ENCODE results near the gene GNAO1. TPM values are rescaled to one million over a fixed set of nuclear protein-coding genes. Genes with fewer than 3 reads are reported as not detected.

GNAO1 gene
- total RNA-seq, 2 experiments from 2014 or later, result 4.2 to 4.5 TPM

DNA sequence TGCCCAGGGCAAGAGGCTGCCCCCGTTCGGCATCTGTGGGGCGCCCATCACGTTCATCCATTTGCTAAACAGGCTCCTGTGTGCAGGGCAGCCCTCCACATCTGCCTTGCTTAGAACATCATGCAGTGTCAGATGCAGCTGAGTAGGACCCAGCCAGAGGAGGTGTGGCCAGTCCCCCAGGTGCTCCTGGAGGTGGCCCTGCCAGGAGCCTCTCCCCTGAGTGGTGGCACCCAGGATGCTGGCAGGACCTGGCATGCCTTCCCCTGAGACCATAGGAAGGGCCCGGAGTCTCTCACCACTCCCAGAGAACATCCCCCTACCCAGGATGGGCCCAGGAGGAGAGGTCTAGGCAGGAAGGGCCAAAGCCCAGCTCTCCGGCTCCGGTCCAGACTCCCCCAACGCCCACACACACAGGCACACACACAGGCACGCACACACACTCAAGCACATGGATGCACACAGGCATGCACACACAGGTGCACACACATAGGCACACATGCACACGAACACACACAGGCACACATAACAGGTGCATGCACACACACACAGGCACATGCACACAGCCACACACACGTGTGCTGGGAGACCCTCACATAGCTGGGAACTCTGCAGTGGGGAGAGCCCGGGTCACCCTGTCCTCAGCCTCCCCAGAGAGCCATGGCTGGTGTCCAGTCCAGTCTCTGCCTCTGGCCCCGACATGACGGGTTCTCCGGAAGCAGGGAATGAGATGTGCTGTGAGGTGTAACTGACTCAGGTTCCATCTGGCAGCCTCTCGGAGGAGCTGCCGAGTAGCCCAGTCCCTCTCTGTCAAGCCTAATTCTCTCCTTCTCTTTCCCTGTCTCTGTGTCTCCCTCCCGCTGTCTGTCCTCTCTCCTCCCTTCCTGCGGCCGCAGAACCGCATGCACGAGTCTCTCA is 159.5 kb downstream of the GNAO1 start:
- Mint-ChIP-seq H3K27me3 (no peaks in the 10 kb centered on the region), H3K27ac (no peak overlapping the region), H3K9me3 (no peaks in the 10 kb centered on the region), H3K36me3 (ENCODE audit: low read depth) (no peaks in the 10 kb centered on the region), H3K4me1 (peaks cover 7% of the 10 kb centered on the region), H3K4me3 (no peak overlapping the region)
- no peak for DNase-seq
- ChIA-PET POLR2A (no interaction called here), CTCF (no interaction called here)

DNA sequence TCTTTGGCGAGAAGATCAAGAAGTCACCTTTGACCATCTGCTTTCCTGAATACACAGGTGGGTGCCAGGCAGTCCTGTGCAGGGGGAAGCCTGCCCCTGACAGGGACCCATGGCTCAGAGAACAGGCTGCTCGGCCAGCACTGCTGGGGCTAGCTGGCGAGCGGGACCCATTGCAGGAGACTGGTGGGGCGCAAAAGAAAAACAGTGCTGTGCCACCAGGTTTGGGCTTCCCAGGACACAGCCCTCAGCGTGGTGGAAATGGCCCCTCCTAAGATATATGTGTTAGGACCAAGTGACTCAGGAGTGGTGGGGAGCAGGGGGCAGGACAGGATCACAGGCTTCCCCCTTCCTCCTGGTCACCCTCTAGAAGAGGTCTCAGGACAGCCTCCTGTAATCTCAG is 160.2 kb downstream of the GNAO1 start:
- Mint-ChIP-seq H3K27ac (no peak overlapping the region), H3K4me3 (no peak overlapping the region), H3K27me3 (no peaks in the 10 kb centered on the region), H3K4me1 (peaks cover 13% of the 10 kb centered on the region), H3K9me3 (no peaks in the 10 kb centered on the region), H3K36me3 (ENCODE audit: low read depth) (no peaks in the 10 kb centered on the region)
- POLR2A ChIA-PET, result no interaction called here
- no peak for DNase-seq
- CTCF ChIA-PET, result no interaction called here

DNA sequence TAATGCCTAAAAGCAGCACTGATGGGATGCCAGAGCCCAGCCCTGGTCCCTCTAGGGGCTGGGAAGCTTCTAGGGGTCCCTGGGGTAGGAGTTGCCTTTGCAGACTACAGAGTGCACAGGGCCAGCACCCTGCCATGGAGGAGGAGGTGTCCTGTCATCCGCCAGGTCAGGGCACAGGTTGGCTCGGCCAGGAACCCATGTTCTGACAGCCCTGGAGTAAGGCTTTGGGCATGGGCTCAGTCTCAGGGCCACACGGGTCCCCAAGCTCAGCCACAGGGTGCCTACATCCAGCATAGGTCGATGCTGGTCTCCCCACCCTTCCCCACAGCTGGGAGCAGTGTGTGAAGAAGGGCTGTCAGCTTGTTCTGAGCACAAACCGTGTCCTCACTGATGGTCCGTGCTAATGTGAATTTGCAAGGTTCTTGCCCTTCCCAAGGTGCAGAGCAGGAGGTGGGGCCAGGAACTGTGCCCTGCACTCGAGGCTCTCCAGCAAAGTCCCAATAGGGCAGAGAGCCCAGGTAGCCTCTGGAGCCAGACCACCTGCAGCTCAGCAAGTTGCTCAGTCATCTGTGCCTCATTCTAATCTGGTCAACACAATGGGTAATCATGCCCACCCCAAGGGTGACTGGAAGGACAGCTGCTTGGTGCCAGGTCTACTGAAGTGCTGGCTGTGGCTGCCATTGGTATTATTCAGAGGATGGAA is 161.2 kb downstream of the GNAO1 start:
- Mint-ChIP-seq H3K27ac (no peak overlapping the region), H3K4me1 (peaks cover 23% of the 10 kb centered on the region), H3K27me3 (no peaks in the 10 kb centered on the region), H3K4me3 (no peak overlapping the region), H3K36me3 (ENCODE audit: low read depth) (no peaks in the 10 kb centered on the region), H3K9me3 (no peaks in the 10 kb centered on the region)
- DNase-seq, result no peak
- ChIA-PET POLR2A (no interaction called here), CTCF (no interaction called here)

DNA sequence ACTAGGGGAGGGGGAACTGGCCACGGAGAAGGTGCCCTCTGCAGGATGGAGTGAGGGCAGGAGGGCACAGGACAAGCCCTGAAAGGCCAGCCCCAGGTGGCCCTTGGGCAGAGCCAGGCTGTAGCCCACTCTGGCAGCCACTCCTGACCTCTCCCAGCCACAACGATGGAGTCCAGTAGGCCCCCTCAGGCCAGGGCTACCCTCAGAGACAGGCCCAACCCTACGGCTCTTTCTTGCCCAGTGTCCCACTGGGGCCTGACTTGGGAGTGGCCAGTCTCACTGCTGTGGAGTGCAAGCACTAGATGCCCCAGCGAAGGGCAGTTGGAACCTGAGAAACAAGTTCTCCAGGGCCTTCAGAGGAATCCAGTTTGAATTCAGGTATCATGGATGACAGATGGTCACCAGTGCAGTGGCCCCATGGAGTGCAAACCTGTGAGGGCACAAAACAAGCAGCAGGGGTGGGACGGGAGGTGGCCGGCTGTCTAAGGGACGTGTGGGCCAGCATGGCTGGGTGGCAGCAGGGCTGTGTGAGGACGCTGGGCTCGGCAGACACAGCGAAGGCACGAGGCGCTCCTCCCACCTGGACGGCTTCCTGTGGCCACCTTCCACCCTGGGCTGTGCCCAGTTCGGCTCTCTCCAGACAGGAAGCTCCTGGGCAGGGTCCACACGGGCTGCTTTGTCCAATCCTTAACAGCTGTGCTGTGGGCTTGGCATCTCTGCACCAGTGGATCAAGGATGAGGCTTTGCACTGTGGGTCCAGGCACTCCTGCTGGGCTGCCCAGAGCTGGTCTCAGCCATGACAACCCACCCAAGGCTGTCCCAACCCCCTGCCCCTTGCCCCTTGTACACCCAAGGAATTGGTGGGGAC is 162.0 kb downstream of the GNAO1 start:
- POLR2A ChIA-PET, result no interaction called here
- Mint-ChIP-seq H3K27ac (no peak overlapping the region), H3K36me3 (ENCODE audit: low read depth) (no peaks in the 10 kb centered on the region), H3K4me1 (peaks cover 30% of the 10 kb centered on the region), H3K9me3 (no peaks in the 10 kb centered on the region), H3K4me3 (no peak overlapping the region), H3K27me3 (no peaks in the 10 kb centered on the region)
- CTCF ChIA-PET, result no interaction called here
- DNase-seq, result no peak

DNA sequence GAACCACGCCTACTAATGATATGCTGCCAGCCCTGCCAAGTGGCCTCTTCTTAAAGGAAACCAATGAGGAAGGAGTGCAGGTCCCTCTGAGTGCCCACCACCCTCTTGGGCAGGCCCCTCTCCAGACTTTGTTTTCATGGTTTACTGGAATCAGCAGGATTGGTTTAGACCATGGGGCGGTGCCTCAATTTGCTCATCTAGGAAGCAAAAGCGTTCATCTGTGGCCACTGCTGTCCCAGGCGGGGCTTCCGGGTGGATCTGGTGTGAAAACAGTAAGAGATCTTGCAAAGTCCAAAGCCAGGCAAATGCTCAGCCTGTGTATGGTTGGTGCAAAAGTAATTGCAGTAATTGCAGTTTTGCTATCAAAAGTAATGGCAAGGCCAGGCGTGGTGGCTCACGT is 162.7 kb downstream of the GNAO1 start:
- Mint-ChIP-seq H3K9me3 (no peaks in the 10 kb centered on the region), H3K4me3 (no peak overlapping the region), H3K4me1 (peaks cover 34% of the 10 kb centered on the region), H3K27ac (no peak overlapping the region), H3K36me3 (ENCODE audit: low read depth) (no peaks in the 10 kb centered on the region), H3K27me3 (no peaks in the 10 kb centered on the region)
- DNase-seq, result no peak
- ChIA-PET POLR2A (no interaction called here), CTCF (no interaction called here)

DNA sequence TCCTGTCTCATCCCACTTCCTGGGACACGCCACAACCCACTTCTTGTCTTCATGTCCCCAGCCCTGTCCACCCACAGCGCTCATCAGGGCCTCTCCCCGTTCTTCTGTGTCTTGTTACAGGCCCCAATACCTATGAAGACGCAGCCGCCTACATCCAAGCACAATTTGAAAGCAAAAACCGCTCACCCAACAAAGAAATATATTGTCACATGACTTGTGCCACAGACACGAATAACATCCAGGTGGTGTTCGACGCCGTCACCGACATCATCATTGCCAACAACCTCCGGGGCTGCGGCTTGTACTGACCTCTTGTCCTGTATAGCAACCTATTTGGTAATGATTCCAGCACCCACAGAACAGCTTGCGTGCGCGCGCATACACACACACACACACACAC is 163.5 kb downstream of the GNAO1 start:
- Mint-ChIP-seq H3K4me1 (peaks cover 38% of the 10 kb centered on the region), H3K27ac (no peak overlapping the region), H3K9me3 (no peaks in the 10 kb centered on the region), H3K27me3 (no peaks in the 10 kb centered on the region), H3K36me3 (ENCODE audit: low read depth) (no peaks in the 10 kb centered on the region), H3K4me3 (no peak overlapping the region)
- DNase-seq, result no peak
- POLR2A ChIA-PET, result no interaction called here
- CTCF ChIA-PET, result interaction anchor here (1.7 kb wide), 1 partner anchor 10 kb away, joined by 5 read pairs; no protein-coding TSS in a partner anchor

DNA sequence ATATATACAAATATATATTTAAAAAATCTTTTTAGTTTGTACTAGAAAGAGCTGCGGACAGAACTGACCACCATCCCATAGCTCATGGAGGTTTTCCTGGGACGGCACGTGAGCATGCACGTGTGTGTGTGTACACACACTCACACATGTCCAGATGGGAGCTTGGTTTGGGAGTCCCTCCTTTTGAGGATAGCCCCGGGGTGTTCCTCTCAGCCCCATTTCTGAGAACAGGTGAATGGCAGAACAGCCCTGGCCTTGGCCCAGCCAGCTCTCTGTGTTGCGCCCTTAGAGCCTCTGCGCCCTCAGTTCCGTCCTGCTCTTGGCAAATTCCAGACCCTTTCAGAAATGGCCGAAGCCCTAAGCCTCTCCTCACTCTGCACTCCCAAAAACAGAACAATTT is 163.9 kb downstream of the GNAO1 start:
- CTCF ChIA-PET, result interaction anchor here (1.7 kb wide), 2 partner anchors 11 to 13 kb away, joined by 5 read pairs; no protein-coding TSS in a partner anchor
- no peak overlapping the region for H3K27ac Mint-ChIP-seq
- H3K27me3 Mint-ChIP-seq, result no peaks in the 10 kb centered on the region
- no peaks in the 10 kb centered on the region for H3K9me3 Mint-ChIP-seq
- DNase-seq, result no peak
- H3K4me1 Mint-ChIP-seq, result peaks cover 43% of the 10 kb centered on the region
- no peaks in the 10 kb centered on the region for H3K36me3 Mint-ChIP-seq (ENCODE audit: low read depth)
- POLR2A ChIA-PET, result no interaction called here
- no peak overlapping the region for H3K4me3 Mint-ChIP-seq

DNA sequence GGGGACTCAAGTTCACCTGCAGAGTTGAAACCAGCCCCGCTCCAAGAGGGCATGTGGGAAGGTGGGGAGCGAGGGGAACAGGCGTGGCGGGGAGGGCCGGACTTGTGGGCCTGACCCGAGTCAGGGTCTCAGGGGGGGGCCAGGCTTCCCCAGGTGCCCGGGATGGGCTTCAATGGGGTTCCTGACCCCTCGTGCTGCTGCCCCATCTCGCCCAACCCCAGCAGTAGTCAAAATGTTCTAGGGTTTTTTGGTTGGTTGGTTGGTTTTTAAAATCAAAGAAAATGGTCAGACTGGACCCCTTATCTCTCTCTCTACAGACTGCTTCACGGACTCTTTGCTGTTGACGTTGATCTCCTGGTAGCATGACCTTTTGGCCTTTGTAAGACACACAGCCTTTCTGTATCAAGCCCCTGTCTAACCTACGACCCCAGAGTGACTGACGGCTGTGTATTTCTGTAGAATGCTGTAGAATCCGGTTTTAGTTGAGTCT is 164.5 kb downstream of the GNAO1 start:
- Mint-ChIP-seq H3K4me3 (peak overlapping the region; percentile 75), H3K27ac (peak overlapping the region; percentile 96), H3K27me3 (no peaks in the 10 kb centered on the region), H3K36me3 (ENCODE audit: low read depth) (peaks cover 2% of the 10 kb centered on the region), H3K4me1 (peaks cover 45% of the 10 kb centered on the region), H3K9me3 (no peaks in the 10 kb centered on the region)
- no peak for DNase-seq
- POLR2A ChIA-PET, result no interaction called here
- CTCF ChIA-PET, result interaction anchor here (0.9 to 2.5 kb wide), 6 partner anchors 11 to 27 kb away, joined by 3 to 10 read pairs (median 5); no protein-coding TSS in a partner anchor

DNA sequence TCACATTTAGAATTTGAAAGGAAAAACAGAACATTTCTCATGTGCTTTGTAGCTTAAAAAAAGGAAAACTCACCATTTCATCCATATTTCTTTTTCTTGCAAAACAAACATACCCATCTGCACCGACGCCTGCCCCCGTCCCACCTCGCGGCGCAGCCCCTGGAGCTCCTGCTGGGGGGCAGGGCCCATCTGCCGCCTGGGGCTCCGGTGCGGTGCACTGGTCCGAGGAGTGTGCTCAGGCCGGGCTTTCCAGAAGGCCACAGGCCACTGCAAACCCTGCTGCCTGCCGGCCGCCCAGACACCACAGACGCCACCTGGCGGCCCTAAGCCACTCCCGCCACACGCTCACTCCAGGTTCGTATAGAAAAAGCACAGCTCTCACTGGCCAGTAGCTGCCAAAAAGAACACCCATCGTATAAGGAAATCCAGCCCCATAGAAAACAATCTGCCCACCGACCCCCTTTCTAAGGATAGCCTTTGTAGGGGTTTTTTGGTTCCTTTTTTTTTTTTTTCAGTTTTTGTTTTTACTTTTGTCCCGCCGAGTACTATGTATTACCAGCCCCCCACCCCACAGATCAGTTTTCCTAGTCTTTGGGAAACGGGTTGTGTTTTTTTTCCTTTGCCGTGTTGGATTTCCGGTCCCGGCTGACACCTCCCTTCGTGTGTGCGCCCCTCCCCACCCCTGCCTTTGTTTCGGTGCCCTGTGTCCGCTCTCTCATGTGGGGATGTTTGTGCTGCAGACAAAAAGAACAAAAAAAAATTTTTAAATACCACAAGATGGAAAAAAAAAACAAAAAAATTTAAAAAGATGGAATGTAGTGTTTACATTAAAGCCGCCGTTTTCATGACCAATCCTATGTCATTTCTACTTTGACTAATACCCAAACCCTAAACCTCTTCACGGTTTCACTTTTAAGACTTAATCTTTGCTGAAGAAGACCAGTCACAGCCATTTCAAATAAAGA is 165.3 kb downstream of the GNAO1 start:
- peak; percentile 57 for DNase-seq
- POLR2A ChIA-PET, result no interaction called here
- H3K4me1 Mint-ChIP-seq, result peaks cover 45% of the 10 kb centered on the region
- no peaks in the 10 kb centered on the region for H3K27me3 Mint-ChIP-seq
- H3K36me3 Mint-ChIP-seq (ENCODE audit: low read depth), result peaks cover 2% of the 10 kb centered on the region
- H3K27ac Mint-ChIP-seq, result peak overlapping the region; percentile 96
- CTCF ChIA-PET, result interaction anchor here (0.6 to 2.5 kb wide), 7 partner anchors 11 to 710 kb away, joined by 3 to 10 read pairs (median 5); no protein-coding TSS in a partner anchor
- peak overlapping the region; percentile 75 for H3K4me3 Mint-ChIP-seq
- H3K9me3 Mint-ChIP-seq, result no peaks in the 10 kb centered on the region

DNA sequence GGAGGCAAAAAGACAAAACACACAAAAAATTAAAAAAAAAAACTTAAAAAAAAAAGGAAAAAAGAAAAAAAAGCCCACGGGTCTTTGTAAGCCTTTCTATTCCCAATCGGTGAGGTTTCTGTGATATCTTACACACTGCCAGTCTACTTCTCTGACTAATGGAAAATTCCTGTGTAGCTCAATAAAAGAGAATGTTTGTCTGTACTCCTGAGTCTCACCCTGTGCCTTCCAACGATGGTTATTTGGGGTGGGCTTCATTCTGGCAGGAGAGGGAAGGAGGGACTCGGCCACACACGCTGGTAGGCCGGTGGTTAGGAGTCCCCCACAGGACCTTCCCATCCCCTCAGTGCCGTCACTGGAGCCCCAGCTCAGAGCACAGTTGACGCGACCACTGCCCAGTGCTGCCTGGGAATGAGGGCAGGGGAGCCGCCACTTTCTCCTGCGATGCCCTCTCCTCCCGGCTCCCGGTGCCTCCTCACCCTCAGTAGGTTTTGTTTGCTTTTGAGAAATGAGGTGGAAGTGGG is 166.0 kb downstream of the GNAO1 start:
- ChIA-PET CTCF (interaction anchor here (1.6 to 2.5 kb wide), 2 partner anchors 11 to 25 kb away, joined by 5 to 10 read pairs; no protein-coding TSS in a partner anchor), POLR2A (no interaction called here)
- Mint-ChIP-seq H3K36me3 (ENCODE audit: low read depth) (peaks cover 2% of the 10 kb centered on the region), H3K4me1 (peaks cover 45% of the 10 kb centered on the region), H3K27ac (peak overlapping the region; percentile 96), H3K27me3 (no peaks in the 10 kb centered on the region), H3K4me3 (peak overlapping the region; percentile 75), H3K9me3 (no peaks in the 10 kb centered on the region)
- DNase-seq, result no peak

DNA sequence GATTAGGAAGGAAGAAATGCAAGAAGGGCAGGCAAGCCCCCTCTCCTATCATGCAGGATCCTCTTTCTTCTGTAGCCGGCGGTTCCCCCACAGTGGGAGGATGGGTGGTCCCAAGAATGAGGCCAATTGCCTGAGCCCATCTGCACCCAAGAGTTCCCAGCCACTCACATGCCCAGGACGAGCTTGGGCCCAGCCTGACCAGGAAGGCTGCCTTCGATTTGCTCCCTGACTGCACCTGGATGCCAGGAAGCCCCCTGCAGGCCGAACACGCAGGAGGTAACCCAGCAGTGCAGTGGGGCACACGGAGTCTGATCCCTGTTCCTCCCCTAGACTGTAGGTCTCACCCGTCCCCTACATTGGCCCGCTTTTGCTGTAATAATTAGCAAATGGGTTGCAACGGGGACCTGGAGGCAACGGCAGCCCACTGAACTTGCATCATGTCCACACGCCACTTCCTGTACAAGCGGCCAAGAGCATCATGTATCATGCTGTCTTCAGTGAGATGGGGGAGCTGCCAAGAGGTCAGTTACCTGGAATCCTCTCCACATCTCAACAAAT is 166.6 kb downstream of the GNAO1 start:
- Mint-ChIP-seq H3K9me3 (no peaks in the 10 kb centered on the region), H3K27me3 (no peaks in the 10 kb centered on the region), H3K27ac (peak overlapping the region; percentile 96), H3K4me3 (peak overlapping the region; percentile 75), H3K36me3 (ENCODE audit: low read depth) (peaks cover 7% of the 10 kb centered on the region), H3K4me1 (peaks cover 45% of the 10 kb centered on the region)
- POLR2A ChIA-PET, result no interaction called here
- DNase-seq, result no peak
- CTCF ChIA-PET, result interaction anchor here (2.5 kb wide), 1 partner anchor 10 kb away, joined by 10 read pairs; no protein-coding TSS in a partner anchor
